Ishikawa (cell line): ENCODE data around the gene EIF3M.

Source experiments
- CEBPB ChIP-seq: IDR thresholded peaks from 2 replicates; pipeline ENCODE4 v1.6.1; 2012
- CREB1 ChIP-seq: IDR thresholded peaks from 2 replicates; pipeline ENCODE4 v1.6.1; 2012; ENCODE audit warnings: low read depth
- EP300 ChIP-seq: IDR thresholded peaks from 2 replicates; pipeline ENCODE4 v1.6.1; 2012; ENCODE audit warnings: borderline replicate concordance
- RAD21 ChIP-seq: IDR thresholded peaks from 2 replicates; pipeline ENCODE4 v1.6.1; 2012; ENCODE audit warnings: low read depth
- TEAD4 ChIP-seq: IDR thresholded peaks from 2 replicates; pipeline ENCODE4 v1.6.1; 2012
- YY1 ChIP-seq: IDR thresholded peaks from 2 replicates; pipeline ENCODE4 v1.6.1; 2012; ENCODE audit warnings: low read depth
- TF ChIP-seq, protein P1 (sequence below): IDR thresholded peaks from 2 replicates; pipeline ENCODE4 v1.6.1; 2012; ENCODE audit warnings: low read depth, mild to moderate bottlenecking
- TF ChIP-seq, protein P2 (sequence below): IDR thresholded peaks from 2 replicates; pipeline ENCODE4 v1.6.1; 2012

DNA sequence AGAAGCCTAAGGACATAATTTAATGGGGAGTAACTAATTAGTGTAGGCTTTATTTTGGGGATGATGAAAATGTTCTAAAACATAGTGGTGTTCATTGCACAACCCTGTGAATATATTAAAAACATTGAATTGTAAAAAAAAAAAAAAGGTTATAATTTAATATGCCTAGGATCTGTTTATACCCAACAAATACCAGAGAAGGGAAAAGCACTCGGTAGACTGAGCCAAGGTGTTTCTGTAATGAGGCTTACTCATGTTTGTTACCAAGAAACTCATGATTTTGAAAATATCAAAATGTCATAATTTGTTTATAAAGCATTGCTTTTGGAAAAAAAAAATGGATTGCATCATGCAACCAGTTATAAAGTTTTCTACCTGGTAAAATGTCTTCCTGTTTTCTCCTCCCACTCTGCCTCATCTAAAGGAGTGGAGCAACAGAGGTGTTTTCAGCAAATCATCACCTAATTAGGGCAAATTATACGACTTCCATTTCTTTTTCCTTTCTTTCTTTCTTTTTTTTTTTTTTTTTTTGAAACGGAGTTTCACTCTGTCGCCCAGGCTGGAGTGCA lies 14.2 kb upstream of the EIF3M start:
- no peak for TF ChIP-seq EP300
- no peak for TF ChIP-seq RAD21
- no peak for TF ChIP-seq YY1
- TF ChIP-seq, protein P1, sequence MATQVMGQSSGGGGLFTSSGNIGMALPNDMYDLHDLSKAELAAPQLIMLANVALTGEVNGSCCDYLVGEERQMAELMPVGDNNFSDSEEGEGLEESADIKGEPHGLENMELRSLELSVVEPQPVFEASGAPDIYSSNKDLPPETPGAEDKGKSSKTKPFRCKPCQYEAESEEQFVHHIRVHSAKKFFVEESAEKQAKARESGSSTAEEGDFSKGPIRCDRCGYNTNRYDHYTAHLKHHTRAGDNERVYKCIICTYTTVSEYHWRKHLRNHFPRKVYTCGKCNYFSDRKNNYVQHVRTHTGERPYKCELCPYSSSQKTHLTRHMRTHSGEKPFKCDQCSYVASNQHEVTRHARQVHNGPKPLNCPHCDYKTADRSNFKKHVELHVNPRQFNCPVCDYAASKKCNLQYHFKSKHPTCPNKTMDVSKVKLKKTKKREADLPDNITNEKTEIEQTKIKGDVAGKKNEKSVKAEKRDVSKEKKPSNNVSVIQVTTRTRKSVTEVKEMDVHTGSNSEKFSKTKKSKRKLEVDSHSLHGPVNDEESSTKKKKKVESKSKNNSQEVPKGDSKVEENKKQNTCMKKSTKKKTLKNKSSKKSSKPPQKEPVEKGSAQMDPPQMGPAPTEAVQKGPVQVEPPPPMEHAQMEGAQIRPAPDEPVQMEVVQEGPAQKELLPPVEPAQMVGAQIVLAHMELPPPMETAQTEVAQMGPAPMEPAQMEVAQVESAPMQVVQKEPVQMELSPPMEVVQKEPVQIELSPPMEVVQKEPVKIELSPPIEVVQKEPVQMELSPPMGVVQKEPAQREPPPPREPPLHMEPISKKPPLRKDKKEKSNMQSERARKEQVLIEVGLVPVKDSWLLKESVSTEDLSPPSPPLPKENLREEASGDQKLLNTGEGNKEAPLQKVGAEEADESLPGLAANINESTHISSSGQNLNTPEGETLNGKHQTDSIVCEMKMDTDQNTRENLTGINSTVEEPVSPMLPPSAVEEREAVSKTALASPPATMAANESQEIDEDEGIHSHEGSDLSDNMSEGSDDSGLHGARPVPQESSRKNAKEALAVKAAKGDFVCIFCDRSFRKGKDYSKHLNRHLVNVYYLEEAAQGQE = no peak
- TF ChIP-seq CREB1 = no peak
- TF ChIP-seq CEBPB = no peak
- TF ChIP-seq TEAD4 = no peak
- TF ChIP-seq, protein P2, sequence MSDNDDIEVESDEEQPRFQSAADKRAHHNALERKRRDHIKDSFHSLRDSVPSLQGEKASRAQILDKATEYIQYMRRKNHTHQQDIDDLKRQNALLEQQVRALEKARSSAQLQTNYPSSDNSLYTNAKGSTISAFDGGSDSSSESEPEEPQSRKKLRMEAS = no peak
